DOHH2 (cell line): ENCODE measurements around the gene FGGY.

Experiments used
- H3F3A ChIP-seq: fragments of 200-600 bp; sonication (generic), shearing (Covaris generic); 2 replicates; pipeline ENCODE4 v1.6.0; 2016; ENCODE audit warnings: antibody characterized with exemption, mild to moderate bottlenecking; ENCODE audit not compliant: control insufficient read depth, insufficient read depth
- H3K27ac ChIP-seq: fragments of 200-600 bp; sonication (generic); 2 replicates; pipeline ENCODE4 v1.5.1; 2014; ENCODE audit warnings: low read depth, mild to moderate bottlenecking, low read length, moderate library complexity
- H3K27me3 ChIP-seq: fragments of 200-600 bp; sonication (generic); 2 replicates; pipeline ENCODE4 v1.6.1; 2014; ENCODE audit warnings: mild to moderate bottlenecking, low read length, mixed read lengths; ENCODE audit not compliant: control insufficient read depth
- H3K36me3 ChIP-seq: fragments of 200-600 bp; sonication (generic); 2 replicates; pipeline ENCODE4 v1.6.1; 2014; ENCODE audit warnings: mild to moderate bottlenecking, low read length, moderate library complexity, mixed read lengths; ENCODE audit not compliant: control insufficient read depth
- H3K4me1 ChIP-seq: fragments of 200-600 bp; sonication (generic); 2 replicates; pipeline ENCODE4 v1.6.1; 2014; ENCODE audit warnings: mild to moderate bottlenecking, low read length, mixed read lengths; ENCODE audit not compliant: control insufficient read depth
- H3K4me2 ChIP-seq: fragments of 200-600 bp; sonication (generic); 2 replicates; pipeline ENCODE4 v1.6.0; 2014; ENCODE audit warnings: mild to moderate bottlenecking, low read length, moderate library complexity
- H3K4me3 ChIP-seq: fragments of 200-600 bp; sonication (generic); 2 replicates; pipeline ENCODE4 v1.5.1; 2014; ENCODE audit warnings: mild to moderate bottlenecking, low read length, mixed read lengths
- H3K79me2 ChIP-seq: fragments of 200-600 bp; sonication (generic); 2 replicates; pipeline ENCODE4 v1.6.1; 2014; ENCODE audit warnings: mild to moderate bottlenecking, low read length, mixed read lengths; ENCODE audit not compliant: control insufficient read depth
- H3K9me2 ChIP-seq: fragments of 200-600 bp; sonication (generic); replicated peaks from 2 replicates; pipeline ENCODE4 v1.6.1; 2014; ENCODE audit warnings: mild to moderate bottlenecking, low read length, mixed read lengths; ENCODE audit not compliant: control insufficient read depth
- H3K9me3 ChIP-seq: fragments of 200-600 bp; sonication (generic); 2 replicates; pipeline ENCODE4 v1.6.1; 2014; ENCODE audit warnings: antibody characterized with exemption, low read length, mixed read lengths; ENCODE audit not compliant: control insufficient read depth, insufficient read depth
- H4K20me1 ChIP-seq: fragments of 200-600 bp; sonication (generic); 2 replicates; pipeline ENCODE4 v1.6.0; 2014; ENCODE audit warnings: low read depth, mild to moderate bottlenecking, antibody characterized with exemption, low read length, moderate library complexity; ENCODE audit not compliant: control insufficient read depth, insufficient read depth
- CTCF ChIP-seq: fragments of 200-600 bp; sonication (generic); IDR thresholded peaks from one replicate; pipeline ENCODE4 v1.5.1; 2014; ENCODE audit warnings: antibody characterized with exemption, mild to moderate bottlenecking, low read depth, low read length; ENCODE audit not compliant: poor library complexity, severe bottlenecking
- EZH2phosphoT487 ChIP-seq: fragments of 200-600 bp; sonication (generic); IDR thresholded peaks from 2 replicates; pipeline ENCODE4 v1.6.1; 2017; ENCODE audit warnings: borderline replicate concordance, mild to moderate bottlenecking, antibody characterized with exemption, low read length, moderate library complexity, mixed read lengths

Gene FGGY

GRCh38 chr1:59543211-59543668, 246.3 kb downstream of the FGGY start:
- Histone ChIP-seq H3K79me2 (no peaks in the 10 kb centered on the region), H3K4me3 (no peak overlapping the region), H3K4me2 (no peak overlapping the region), H3K27ac (no peak overlapping the region), H3F3A (no peaks in the 10 kb centered on the region), H3K9me2 (no peaks in the 10 kb centered on the region), H3K36me3 (no peaks in the 10 kb centered on the region), H4K20me1 (no peaks in the 10 kb centered on the region), H3K4me1 (no peaks in the 10 kb centered on the region), H3K9me3 (no peaks in the 10 kb centered on the region), H3K27me3 (no peaks in the 10 kb centered on the region)
- TF ChIP-seq EZH2phosphoT487 = no peak
- no peak for TF ChIP-seq CTCF

- Histone ChIP-seq H3K4me3 (no peak overlapping the region), H3K36me3 (no peaks in the 10 kb centered on the region), H3K9me3 (no peaks in the 10 kb centered on the region), H3K79me2 (no peaks in the 10 kb centered on the region), H4K20me1 (no peaks in the 10 kb centered on the region), H3K27me3 (no peaks in the 10 kb centered on the region), H3F3A (no peaks in the 10 kb centered on the region), H3K9me2 (no peaks in the 10 kb centered on the region), H3K4me1 (no peaks in the 10 kb centered on the region), H3K27ac (no peak overlapping the region), H3K4me2 (no peak overlapping the region)
- TF ChIP-seq CTCF (no peak), EZH2phosphoT487 (no peak)
These were observed 247.9 kb downstream of the FGGY start for GRCh38 chr1:59544615-59545293.

GRCh38 chr1:59545830-59546229, 248.9 kb downstream of the FGGY start:
- Histone ChIP-seq H3K79me2 (no peaks in the 10 kb centered on the region), H3K9me2 (no peaks in the 10 kb centered on the region), H4K20me1 (no peaks in the 10 kb centered on the region), H3K27ac (no peak overlapping the region), H3K9me3 (no peaks in the 10 kb centered on the region), H3K36me3 (no peaks in the 10 kb centered on the region), H3K4me1 (no peaks in the 10 kb centered on the region), H3K4me2 (no peak overlapping the region), H3K4me3 (no peak overlapping the region), H3F3A (no peaks in the 10 kb centered on the region), H3K27me3 (no peaks in the 10 kb centered on the region; the same call in 1 of the 2 replicates)
- TF ChIP-seq CTCF (no peak), EZH2phosphoT487 (no peak)
